Measurements from ENCODE around the gene NCAN.

The NCAN gene

DNA sequence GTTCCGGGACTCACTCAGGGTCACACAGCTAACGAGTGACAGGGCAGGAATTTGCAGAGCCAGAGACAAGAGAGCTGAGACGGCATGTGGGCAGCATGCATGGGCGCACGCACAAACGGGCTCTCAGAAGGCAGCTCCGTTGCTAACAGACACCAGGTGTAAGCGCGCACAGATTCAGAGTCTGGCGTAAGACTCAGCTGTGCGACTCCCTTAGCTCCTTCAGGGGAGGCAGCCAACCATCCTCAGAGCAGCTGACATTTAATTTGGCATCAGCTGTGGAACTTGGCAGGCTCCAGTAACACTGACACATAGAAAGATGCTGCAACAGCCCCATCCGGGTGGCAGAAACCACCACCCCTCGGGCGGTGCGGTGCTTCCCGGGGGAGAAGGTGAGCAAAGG, 68.8 kb downstream of the NCAN start:
- ATAC-seq (replicated peaks): no peak
- Mint-ChIP-seq H3K4me1 (no peaks in the 10 kb centered on the region), H3K27ac (no peak overlapping the region), H3K4me3 (no peak overlapping the region), H3K27me3 (peaks cover 0 to 12% of the 10 kb centered on the region in 2 donors), H3K36me3 (peaks cover 65 to 72% of the 10 kb centered on the region in 2 donors), H3K9me3 (no peaks in the 10 kb centered on the region)
- no peak for DNase-seq

DNA sequence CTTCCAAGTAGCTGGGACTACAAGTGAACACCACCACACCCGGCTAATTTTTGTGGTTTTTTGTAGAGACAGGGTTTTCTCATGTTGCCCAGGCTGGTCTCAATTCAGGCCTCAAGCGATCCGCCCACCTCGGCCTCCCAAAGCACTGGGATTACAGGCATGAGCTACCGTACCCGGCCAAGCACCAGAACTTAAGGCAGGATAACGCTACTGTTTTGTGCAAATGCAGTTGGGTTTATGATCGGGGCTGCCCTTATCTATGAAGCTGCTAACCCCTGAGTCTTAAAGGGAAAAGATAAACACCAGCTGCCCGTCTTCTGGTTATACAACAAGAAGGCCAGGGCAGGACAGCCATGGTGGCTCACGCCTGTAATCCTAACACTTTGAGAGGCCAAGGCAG, 73.9 kb downstream of the NCAN start:
- no peak overlapping the region for H3K4me3 Mint-ChIP-seq
- H3K4me1 Mint-ChIP-seq: no peaks in the 10 kb centered on the region
- ATAC-seq (replicated peaks) (no peak), DNase-seq (no peak)
- peaks cover 48 to 62% of the 10 kb centered on the region in 2 donors for H3K36me3 Mint-ChIP-seq
- H3K27me3 Mint-ChIP-seq: no peaks in the 10 kb centered on the region
- no peaks in the 10 kb centered on the region for H3K9me3 Mint-ChIP-seq
- H3K27ac Mint-ChIP-seq: no peak overlapping the region

GRCh38 chr19:19292607-19293006, 80.8 kb downstream of the NCAN start:
- no peak for DNase-seq
- Mint-ChIP-seq H3K36me3 (peaks cover 63 to 73% of the 10 kb centered on the region in 2 donors), H3K9me3 (no peaks in the 10 kb centered on the region), H3K4me3 (no peak overlapping the region), H3K27ac (no peak overlapping the region), H3K27me3 (no peaks in the 10 kb centered on the region), H3K4me1 (peaks cover 0 to 1% of the 10 kb centered on the region in 2 donors)
- no peak for ATAC-seq (replicated peaks)

DNA sequence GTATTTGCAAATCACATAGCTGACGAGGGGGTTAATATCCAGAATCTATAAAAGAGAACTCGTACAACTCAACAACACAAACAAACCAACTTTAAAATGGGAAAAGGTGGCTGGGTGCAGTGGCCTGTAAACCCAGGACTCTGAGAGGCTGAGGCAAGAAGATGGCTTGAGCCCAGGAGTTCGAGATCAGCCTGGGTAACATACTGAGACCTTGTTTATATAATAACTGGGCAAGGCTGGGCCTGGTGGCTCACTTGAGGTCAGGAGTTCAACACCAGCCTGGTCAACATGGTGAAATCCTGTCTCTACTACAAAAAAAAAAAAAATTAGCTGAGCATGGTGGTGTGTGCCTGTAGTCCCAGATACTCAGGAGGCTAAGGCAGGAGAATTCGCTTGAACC, 83.2 kb downstream of the NCAN start:
- peaks cover 62 to 72% of the 10 kb centered on the region in 2 donors for H3K36me3 Mint-ChIP-seq
- ATAC-seq (replicated peaks): no peak
- no peaks in the 10 kb centered on the region for H3K9me3 Mint-ChIP-seq
- H3K27ac Mint-ChIP-seq: no peak overlapping the region
- no peaks in the 10 kb centered on the region for H3K27me3 Mint-ChIP-seq
- H3K4me1 Mint-ChIP-seq: peaks cover 0 to 1% of the 10 kb centered on the region in 2 donors
- no peak for DNase-seq
- no peak overlapping the region for H3K4me3 Mint-ChIP-seq

DNA sequence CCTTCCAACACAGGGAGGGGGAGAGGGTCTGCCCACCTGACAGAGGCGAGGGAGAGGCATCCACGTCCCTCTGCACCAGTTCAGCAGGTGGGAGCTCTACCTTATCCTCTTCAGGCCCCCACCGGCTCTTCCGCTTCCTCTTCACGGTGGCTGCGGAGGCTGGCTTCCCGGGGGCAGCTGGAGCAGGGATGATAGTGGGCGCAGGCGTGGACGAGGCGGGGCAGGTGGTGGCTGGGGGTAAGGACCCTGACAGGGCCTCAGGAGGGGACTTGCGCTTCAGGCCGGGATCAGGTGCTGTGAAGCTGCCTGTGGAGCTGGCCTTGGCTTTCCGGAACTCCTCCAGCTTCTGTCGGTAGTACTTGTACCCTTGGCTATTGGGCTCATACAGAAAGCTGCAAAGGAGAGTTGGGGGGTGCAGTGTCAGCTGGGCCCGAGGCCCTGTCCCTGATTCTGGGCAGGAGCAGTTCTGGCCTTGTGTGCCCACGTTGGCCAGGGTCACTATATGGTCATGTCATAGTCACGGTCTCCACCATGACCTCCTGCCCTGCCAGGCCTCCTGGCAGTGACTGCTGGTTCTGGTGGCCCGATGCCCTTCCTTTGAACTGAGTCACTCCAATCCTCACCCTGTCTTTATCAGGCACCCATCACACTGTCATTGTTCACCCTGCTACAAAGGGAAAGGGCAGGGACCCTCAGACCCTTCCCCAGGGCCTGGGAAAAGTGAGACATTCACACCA, 85.4 kb downstream of the NCAN start:
- Mint-ChIP-seq H3K36me3 (peaks cover 54 to 63% of the 10 kb centered on the region in 2 donors), H3K4me1 (no peaks in the 10 kb centered on the region), H3K27me3 (no peaks in the 10 kb centered on the region), H3K27ac (peak overlapping the region; percentile 59), H3K4me3 (no peak overlapping the region), H3K9me3 (no peaks in the 10 kb centered on the region)
- DNase-seq: no peak
- ATAC-seq (replicated peaks): no peak

GRCh38 chr19:19297759-19298158, 86.0 kb downstream of the NCAN start:
- peak overlapping the region; percentile 9 for H3K27ac Mint-ChIP-seq
- DNase-seq: no peak
- H3K36me3 Mint-ChIP-seq: peaks cover 48 to 63% of the 10 kb centered on the region in 2 donors
- no peak overlapping the region for H3K4me3 Mint-ChIP-seq
- no peaks in the 10 kb centered on the region for H3K9me3 Mint-ChIP-seq
- no peak for ATAC-seq (replicated peaks)
- H3K27me3 Mint-ChIP-seq: no peaks in the 10 kb centered on the region
- no peaks in the 10 kb centered on the region for H3K4me1 Mint-ChIP-seq

- no peak overlapping the region for H3K27ac Mint-ChIP-seq
- H3K9me3 Mint-ChIP-seq: no peaks in the 10 kb centered on the region
- no peak for DNase-seq
- H3K36me3 Mint-ChIP-seq: peaks cover 31 to 48% of the 10 kb centered on the region in 2 donors
- no peak for ATAC-seq (replicated peaks)
- no peaks in the 10 kb centered on the region for H3K4me1 Mint-ChIP-seq
- H3K27me3 Mint-ChIP-seq: no peaks in the 10 kb centered on the region
- no peak overlapping the region for H3K4me3 Mint-ChIP-seq
These were observed 88.9 kb downstream of the NCAN start for GRCh38 chr19:19300613-19301012.
